ENCODE data around the gene PRMT1. TPM values are rescaled to one million over a fixed set of nuclear protein-coding genes. Genes with fewer than 3 reads are reported as not detected.

Gene PRMT1
- total RNA-seq, 1 donor, result 341 TPM

GRCh38 chr19:49642492-49643035 lies 34.5 kb upstream of the PRMT1 start:
- peak overlapping the region; percentile 95 for H3K4me3 ChIP-seq (ENCODE audit: low read depth, low read length)
- DNase-seq (ENCODE audit: low read depth), result peak; percentile 24
- TF ChIP-seq CTCF (IDR thresholded peaks at IDR 0.05; ENCODE audit: insufficient read depth, low read depth, low read length), result no peak

- no peak for TF ChIP-seq CTCF (IDR thresholded peaks at IDR 0.05; ENCODE audit: insufficient read depth, low read depth, low read length)
- no peak for DNase-seq (ENCODE audit: low read depth)
- H3K4me3 ChIP-seq (ENCODE audit: low read depth, low read length), result peak overlapping the region; percentile 10
Measured at GRCh38 chr19:49643466-49643865, 33.6 kb upstream of the PRMT1 start.

GRCh38 chr19:49645592-49645991 lies 31.5 kb upstream of the PRMT1 start:
- no peak for DNase-seq (ENCODE audit: low read depth)
- H3K4me3 ChIP-seq (ENCODE audit: low read depth, low read length), result no peak overlapping the region
- no peak for TF ChIP-seq CTCF (IDR thresholded peaks at IDR 0.05; ENCODE audit: insufficient read depth, low read depth, low read length)

- no peak for TF ChIP-seq CTCF (IDR thresholded peaks at IDR 0.05; ENCODE audit: insufficient read depth, low read depth, low read length)
- no peak for DNase-seq (ENCODE audit: low read depth)
- H3K4me3 ChIP-seq (ENCODE audit: low read depth, low read length), result no peak overlapping the region
Measured at GRCh38 chr19:49645995-49646394, 31.1 kb upstream of the PRMT1 start.

- DNase-seq (ENCODE audit: low read depth), result no peak
- no peak overlapping the region for H3K4me3 ChIP-seq (ENCODE audit: low read depth, low read length)
- TF ChIP-seq CTCF (IDR thresholded peaks at IDR 0.05; ENCODE audit: insufficient read depth, low read depth, low read length), result no peak
Measured at GRCh38 chr19:49646586-49646985, 30.5 kb upstream of the PRMT1 start.

GRCh38 chr19:49651029-49651819 lies 25.8 kb upstream of the PRMT1 start:
- DNase-seq (ENCODE audit: low read depth), result no peak
- no peak for TF ChIP-seq CTCF (IDR thresholded peaks at IDR 0.05; ENCODE audit: insufficient read depth, low read depth, low read length)
- no peak overlapping the region for H3K4me3 ChIP-seq (ENCODE audit: low read depth, low read length)
